ENCODE results near the gene PNKP. TPM values are rescaled to one million over a fixed set of nuclear protein-coding genes. Genes with fewer than 3 reads are reported as not detected.
A peak's percentile ranks its signal among the peaks of the same experiment; 100 is the strongest.

PNKP gene
- total and polyA plus RNA-seq, 9 of the 15 experiments (the other 6 are each of a cell fraction or from before 2014, with no cell fraction given) = 2.8 to 85.4 (median 25.3) TPM

GRCh38 chr19:49890349-49891311 lies 23.3 kb upstream of the PNKP start (continued):
- TF ChIP-seq, protein P1, sequence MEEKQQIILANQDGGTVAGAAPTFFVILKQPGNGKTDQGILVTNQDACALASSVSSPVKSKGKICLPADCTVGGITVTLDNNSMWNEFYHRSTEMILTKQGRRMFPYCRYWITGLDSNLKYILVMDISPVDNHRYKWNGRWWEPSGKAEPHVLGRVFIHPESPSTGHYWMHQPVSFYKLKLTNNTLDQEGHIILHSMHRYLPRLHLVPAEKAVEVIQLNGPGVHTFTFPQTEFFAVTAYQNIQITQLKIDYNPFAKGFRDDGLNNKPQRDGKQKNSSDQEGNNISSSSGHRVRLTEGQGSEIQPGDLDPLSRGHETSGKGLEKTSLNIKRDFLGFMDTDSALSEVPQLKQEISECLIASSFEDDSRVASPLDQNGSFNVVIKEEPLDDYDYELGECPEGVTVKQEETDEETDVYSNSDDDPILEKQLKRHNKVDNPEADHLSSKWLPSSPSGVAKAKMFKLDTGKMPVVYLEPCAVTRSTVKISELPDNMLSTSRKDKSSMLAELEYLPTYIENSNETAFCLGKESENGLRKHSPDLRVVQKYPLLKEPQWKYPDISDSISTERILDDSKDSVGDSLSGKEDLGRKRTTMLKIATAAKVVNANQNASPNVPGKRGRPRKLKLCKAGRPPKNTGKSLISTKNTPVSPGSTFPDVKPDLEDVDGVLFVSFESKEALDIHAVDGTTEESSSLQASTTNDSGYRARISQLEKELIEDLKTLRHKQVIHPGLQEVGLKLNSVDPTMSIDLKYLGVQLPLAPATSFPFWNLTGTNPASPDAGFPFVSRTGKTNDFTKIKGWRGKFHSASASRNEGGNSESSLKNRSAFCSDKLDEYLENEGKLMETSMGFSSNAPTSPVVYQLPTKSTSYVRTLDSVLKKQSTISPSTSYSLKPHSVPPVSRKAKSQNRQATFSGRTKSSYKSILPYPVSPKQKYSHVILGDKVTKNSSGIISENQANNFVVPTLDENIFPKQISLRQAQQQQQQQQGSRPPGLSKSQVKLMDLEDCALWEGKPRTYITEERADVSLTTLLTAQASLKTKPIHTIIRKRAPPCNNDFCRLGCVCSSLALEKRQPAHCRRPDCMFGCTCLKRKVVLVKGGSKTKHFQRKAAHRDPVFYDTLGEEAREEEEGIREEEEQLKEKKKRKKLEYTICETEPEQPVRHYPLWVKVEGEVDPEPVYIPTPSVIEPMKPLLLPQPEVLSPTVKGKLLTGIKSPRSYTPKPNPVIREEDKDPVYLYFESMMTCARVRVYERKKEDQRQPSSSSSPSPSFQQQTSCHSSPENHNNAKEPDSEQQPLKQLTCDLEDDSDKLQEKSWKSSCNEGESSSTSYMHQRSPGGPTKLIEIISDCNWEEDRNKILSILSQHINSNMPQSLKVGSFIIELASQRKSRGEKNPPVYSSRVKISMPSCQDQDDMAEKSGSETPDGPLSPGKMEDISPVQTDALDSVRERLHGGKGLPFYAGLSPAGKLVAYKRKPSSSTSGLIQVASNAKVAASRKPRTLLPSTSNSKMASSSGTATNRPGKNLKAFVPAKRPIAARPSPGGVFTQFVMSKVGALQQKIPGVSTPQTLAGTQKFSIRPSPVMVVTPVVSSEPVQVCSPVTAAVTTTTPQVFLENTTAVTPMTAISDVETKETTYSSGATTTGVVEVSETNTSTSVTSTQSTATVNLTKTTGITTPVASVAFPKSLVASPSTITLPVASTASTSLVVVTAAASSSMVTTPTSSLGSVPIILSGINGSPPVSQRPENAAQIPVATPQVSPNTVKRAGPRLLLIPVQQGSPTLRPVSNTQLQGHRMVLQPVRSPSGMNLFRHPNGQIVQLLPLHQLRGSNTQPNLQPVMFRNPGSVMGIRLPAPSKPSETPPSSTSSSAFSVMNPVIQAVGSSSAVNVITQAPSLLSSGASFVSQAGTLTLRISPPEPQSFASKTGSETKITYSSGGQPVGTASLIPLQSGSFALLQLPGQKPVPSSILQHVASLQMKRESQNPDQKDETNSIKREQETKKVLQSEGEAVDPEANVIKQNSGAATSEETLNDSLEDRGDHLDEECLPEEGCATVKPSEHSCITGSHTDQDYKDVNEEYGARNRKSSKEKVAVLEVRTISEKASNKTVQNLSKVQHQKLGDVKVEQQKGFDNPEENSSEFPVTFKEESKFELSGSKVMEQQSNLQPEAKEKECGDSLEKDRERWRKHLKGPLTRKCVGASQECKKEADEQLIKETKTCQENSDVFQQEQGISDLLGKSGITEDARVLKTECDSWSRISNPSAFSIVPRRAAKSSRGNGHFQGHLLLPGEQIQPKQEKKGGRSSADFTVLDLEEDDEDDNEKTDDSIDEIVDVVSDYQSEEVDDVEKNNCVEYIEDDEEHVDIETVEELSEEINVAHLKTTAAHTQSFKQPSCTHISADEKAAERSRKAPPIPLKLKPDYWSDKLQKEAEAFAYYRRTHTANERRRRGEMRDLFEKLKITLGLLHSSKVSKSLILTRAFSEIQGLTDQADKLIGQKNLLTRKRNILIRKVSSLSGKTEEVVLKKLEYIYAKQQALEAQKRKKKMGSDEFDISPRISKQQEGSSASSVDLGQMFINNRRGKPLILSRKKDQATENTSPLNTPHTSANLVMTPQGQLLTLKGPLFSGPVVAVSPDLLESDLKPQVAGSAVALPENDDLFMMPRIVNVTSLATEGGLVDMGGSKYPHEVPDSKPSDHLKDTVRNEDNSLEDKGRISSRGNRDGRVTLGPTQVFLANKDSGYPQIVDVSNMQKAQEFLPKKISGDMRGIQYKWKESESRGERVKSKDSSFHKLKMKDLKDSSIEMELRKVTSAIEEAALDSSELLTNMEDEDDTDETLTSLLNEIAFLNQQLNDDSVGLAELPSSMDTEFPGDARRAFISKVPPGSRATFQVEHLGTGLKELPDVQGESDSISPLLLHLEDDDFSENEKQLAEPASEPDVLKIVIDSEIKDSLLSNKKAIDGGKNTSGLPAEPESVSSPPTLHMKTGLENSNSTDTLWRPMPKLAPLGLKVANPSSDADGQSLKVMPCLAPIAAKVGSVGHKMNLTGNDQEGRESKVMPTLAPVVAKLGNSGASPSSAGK (IDR thresholded peaks at IDR 0.05) = peak; percentile 82
- TF ChIP-seq, protein P2, sequence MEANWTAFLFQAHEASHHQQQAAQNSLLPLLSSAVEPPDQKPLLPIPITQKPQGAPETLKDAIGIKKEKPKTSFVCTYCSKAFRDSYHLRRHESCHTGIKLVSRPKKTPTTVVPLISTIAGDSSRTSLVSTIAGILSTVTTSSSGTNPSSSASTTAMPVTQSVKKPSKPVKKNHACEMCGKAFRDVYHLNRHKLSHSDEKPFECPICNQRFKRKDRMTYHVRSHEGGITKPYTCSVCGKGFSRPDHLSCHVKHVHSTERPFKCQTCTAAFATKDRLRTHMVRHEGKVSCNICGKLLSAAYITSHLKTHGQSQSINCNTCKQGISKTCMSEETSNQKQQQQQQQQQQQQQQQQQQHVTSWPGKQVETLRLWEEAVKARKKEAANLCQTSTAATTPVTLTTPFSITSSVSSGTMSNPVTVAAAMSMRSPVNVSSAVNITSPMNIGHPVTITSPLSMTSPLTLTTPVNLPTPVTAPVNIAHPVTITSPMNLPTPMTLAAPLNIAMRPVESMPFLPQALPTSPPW (CRISPR knock-in tag; IDR thresholded peaks at IDR 0.05) = peak; percentile 96
